ENCODE data around the gene DAPP1. TPM values are rescaled to one million over a fixed set of nuclear protein-coding genes. Genes with fewer than 3 reads are reported as not detected.
A peak's percentile ranks its signal among the peaks of the same experiment; 100 is the strongest.

DAPP1 gene
- total RNA-seq, 2 experiments from 2014 or later: 55.7 to 71.9 TPM

GRCh38 chr4:99852199-99852749 lies 35.6 kb downstream of the DAPP1 start:
- intact Hi-C loops (cut with micrococcal nuclease; ENCODE audit: unreplicated experiment): no loop called here
- no peaks in the 10 kb centered on the region for H3K9me3 ChIP-seq (ENCODE audit: low read length)
- H3K9me2 ChIP-seq (ENCODE audit: insufficient read depth, low read length): no peaks in the 10 kb centered on the region
- H3K4me1 ChIP-seq (ENCODE audit: insufficient read depth, low read length, poor library complexity, severe bottlenecking): peaks cover 41% of the 10 kb centered on the region
- H2AFZ ChIP-seq (ENCODE audit: low read length): no peak overlapping the region
- H3K4me2 ChIP-seq (ENCODE audit: low read length): no peak overlapping the region
- no TSS peak for BruUV-seq (replicated peaks)
- CTCF ChIA-PET (ENCODE audit: unreplicated experiment): interaction anchor here (1.0 kb wide), 1 partner anchor 44 kb away, joined by 4 read pairs; no protein-coding TSS in a partner anchor
- TF ChIP-seq CTCF (conservative IDR thresholded peaks at IDR 0.05; ENCODE audit: low read length) (no peak), EZH2phosphoT487 (IDR thresholded peaks at IDR 0.05; ENCODE audit: borderline replicate concordance, low read depth, low read length) (no peak)
- H3K36me3 ChIP-seq (ENCODE audit: insufficient read depth, low read length): peaks cover 67% of the 10 kb centered on the region
- no peaks in the 10 kb centered on the region for H4K20me1 ChIP-seq (ENCODE audit: insufficient read depth, low read length)
- no peak overlapping the region for H3K4me3 ChIP-seq (ENCODE audit: low read depth, low read length, poor library complexity, severe bottlenecking)
- POLR2A ChIA-PET: interaction anchor here (0.6 to 1.0 kb wide), 2 partner anchors 19 to 61 kb away, joined by 3 read pairs; no protein-coding TSS in a partner anchor
- H3K27ac ChIP-seq (ENCODE audit: low read depth, low read length, poor library complexity, severe bottlenecking): no peak overlapping the region
- H3K79me2 ChIP-seq (ENCODE audit: insufficient read depth, low read depth, low read length): no peaks in the 10 kb centered on the region
- DNase-seq (ENCODE audit: low spot score): no peak

DNA sequence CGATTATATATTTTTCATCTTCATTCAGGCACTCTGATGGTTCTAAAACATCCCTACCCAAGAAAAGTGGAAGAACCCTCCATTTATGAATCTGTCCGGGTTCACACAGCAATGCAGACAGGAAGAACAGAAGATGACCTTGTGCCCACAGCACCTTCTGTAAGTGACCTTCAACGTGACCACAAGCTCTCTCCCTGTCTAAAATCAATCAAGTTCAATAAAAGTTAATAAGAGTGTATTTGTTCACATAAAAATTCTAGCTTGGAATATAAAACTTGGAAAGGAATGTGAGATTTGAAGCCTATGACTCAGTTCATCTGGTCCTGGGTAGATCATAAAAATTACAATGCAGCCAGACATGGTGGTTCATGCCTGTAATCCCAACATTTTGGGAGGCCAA lies 36.6 kb downstream of the DAPP1 start:
- H3K4me3 ChIP-seq (ENCODE audit: low read depth, low read length, poor library complexity, severe bottlenecking): no peak overlapping the region
- no peak overlapping the region for H3K4me2 ChIP-seq (ENCODE audit: low read length)
- H3K36me3 ChIP-seq (ENCODE audit: insufficient read depth, low read length): peaks cover 75% of the 10 kb centered on the region
- H3K9me2 ChIP-seq (ENCODE audit: insufficient read depth, low read length): no peaks in the 10 kb centered on the region
- H3K79me2 ChIP-seq (ENCODE audit: insufficient read depth, low read depth, low read length): no peaks in the 10 kb centered on the region
- DNase-seq (ENCODE audit: low spot score): no peak
- TSS peak; percentile 1 for BruUV-seq (replicated peaks)
- no peak for TF ChIP-seq CTCF (conservative IDR thresholded peaks at IDR 0.05; ENCODE audit: low read length)
- no peaks in the 10 kb centered on the region for H3K9me3 ChIP-seq (ENCODE audit: low read length)
- ChIA-PET CTCF (ENCODE audit: unreplicated experiment) (no interaction called here), POLR2A (interaction anchor here (1.0 to 1.3 kb wide), 3 partner anchors 20 to 37 kb away, joined by 3 to 6 read pairs (median 4); partner anchors contain the start of gene DAPP1)
- intact Hi-C loops (cut with micrococcal nuclease; ENCODE audit: unreplicated experiment): no loop called here
- no peak overlapping the region for H3K27ac ChIP-seq (ENCODE audit: low read depth, low read length, poor library complexity, severe bottlenecking)
- H3K4me1 ChIP-seq (ENCODE audit: insufficient read depth, low read length, poor library complexity, severe bottlenecking): peaks cover 34% of the 10 kb centered on the region
- H4K20me1 ChIP-seq (ENCODE audit: insufficient read depth, low read length): no peaks in the 10 kb centered on the region
- H2AFZ ChIP-seq (ENCODE audit: low read length): no peak overlapping the region

GRCh38 chr4:99853999-99854398 lies 37.4 kb downstream of the DAPP1 start:
- ChIA-PET CTCF (ENCODE audit: unreplicated experiment) (no interaction called here), POLR2A (interaction anchor here (1.0 to 1.3 kb wide), 4 partner anchors 12 to 38 kb away, joined by 3 to 6 read pairs (median 4); partner anchors contain the start of gene DAPP1)
- H4K20me1 ChIP-seq (ENCODE audit: insufficient read depth, low read length): no peaks in the 10 kb centered on the region
- H2AFZ ChIP-seq (ENCODE audit: low read length): no peak overlapping the region
- no peak overlapping the region for H3K4me2 ChIP-seq (ENCODE audit: low read length)
- H3K4me3 ChIP-seq (ENCODE audit: low read depth, low read length, poor library complexity, severe bottlenecking): no peak overlapping the region
- intact Hi-C loops (cut with micrococcal nuclease; ENCODE audit: unreplicated experiment): no loop called here
- TF ChIP-seq EZH2phosphoT487 (IDR thresholded peaks at IDR 0.05; ENCODE audit: borderline replicate concordance, low read depth, low read length) (no peak), CTCF (conservative IDR thresholded peaks at IDR 0.05; ENCODE audit: low read length) (no peak)
- H3K36me3 ChIP-seq (ENCODE audit: insufficient read depth, low read length): peaks cover 78% of the 10 kb centered on the region
- H3K27ac ChIP-seq (ENCODE audit: low read depth, low read length, poor library complexity, severe bottlenecking): no peak overlapping the region
- no peaks in the 10 kb centered on the region for H3K9me3 ChIP-seq (ENCODE audit: low read length)
- BruUV-seq (replicated peaks): no TSS peak
- no peaks in the 10 kb centered on the region for H3K79me2 ChIP-seq (ENCODE audit: insufficient read depth, low read depth, low read length)
- peaks cover 33% of the 10 kb centered on the region for H3K4me1 ChIP-seq (ENCODE audit: insufficient read depth, low read length, poor library complexity, severe bottlenecking)
- no peak for DNase-seq (ENCODE audit: low spot score)
- no peaks in the 10 kb centered on the region for H3K9me2 ChIP-seq (ENCODE audit: insufficient read depth, low read length)
